ENCODE data around the gene ZBTB16.

The ZBTB16 gene

GRCh38 chr11:114185436-114185835 is 125.9 kb downstream of the ZBTB16 start:
- H2BK12ac ChIP-seq (ENCODE audit: low read length) = no peak overlapping the region
- peaks cover 9 to 37% of the 10 kb centered on the region in 2 donors for H3K9me3 ChIP-seq (replicated peaks in 1 of 2; ENCODE audit: control insufficient read depth in 2 of 2, insufficient read depth in 1 of 2, low read depth in 1 of 2, low read length in 2 of 2)
- WGBS, 2 donors (ENCODE audit: extremely low coverage in 2 of 2, insufficient read length in 2 of 2, insufficient replicate concordance in 1 of 2) = no CpG with 5 or more reads among the region's 6 CpGs
- peaks cover 7% of the 10 kb centered on the region for H3K79me1 ChIP-seq (ENCODE audit: low read depth, low read length)
- DNase-seq (ENCODE audit: low spot score) = no peak
- H3K4me2 ChIP-seq (ENCODE audit: insufficient read depth, low read length, poor library complexity, severe bottlenecking) = no peak overlapping the region
- no peak overlapping the region for H4K8ac ChIP-seq (ENCODE audit: low read depth, low read length)
- no peaks in the 10 kb centered on the region for H3K27me3 ChIP-seq (ENCODE audit: control insufficient read depth in 3 of 3, insufficient read depth in 3 of 3, low read depth in 1 of 3, low read length in 3 of 3)
- H2BK5ac ChIP-seq (ENCODE audit: low read length) = no peak overlapping the region
- H2AFZ ChIP-seq (ENCODE audit: low read length) = no peak overlapping the region
- H3K4me3 ChIP-seq (ENCODE audit: low read length in 2 of 2) = no peak overlapping the region
- no peak overlapping the region for H3K23ac ChIP-seq (ENCODE audit: low read depth, low read length, poor library complexity)
- no peak overlapping the region for H3K27ac ChIP-seq (replicated peaks; ENCODE audit: low read length)
- peaks cover 10 to 12% of the 10 kb centered on the region in 2 donors for H3K4me1 ChIP-seq (ENCODE audit: control insufficient read depth in 2 of 2, insufficient read depth in 1 of 2, low read depth in 1 of 2, low read length in 2 of 2)
- no peak overlapping the region for H2BK15ac ChIP-seq (ENCODE audit: low read length)
- H3K36me3 ChIP-seq (replicated peaks in 1 of 2; ENCODE audit: control insufficient read depth in 2 of 2, insufficient read depth in 2 of 2, low read length in 2 of 2) = peaks cover 17 to 44% of the 10 kb centered on the region in 2 donors
- H3K18ac ChIP-seq (ENCODE audit: low read length) = no peak overlapping the region
- H3K4ac ChIP-seq (ENCODE audit: low read length) = no peak overlapping the region
- no peak overlapping the region for H4K91ac ChIP-seq (ENCODE audit: low read depth, low read length, poor library complexity)
- H2AK5ac ChIP-seq (ENCODE audit: low read depth, low read length) = no peak overlapping the region
- H3K9ac ChIP-seq (ENCODE audit: low read depth, low read length, poor library complexity) = no peak overlapping the region
- H2BK120ac ChIP-seq (ENCODE audit: low read depth, low read length) = no peak overlapping the region
- H3K14ac ChIP-seq (ENCODE audit: low read length) = no peak overlapping the region

- H3K27me3 ChIP-seq (ENCODE audit: control insufficient read depth in 3 of 3, insufficient read depth in 3 of 3, low read depth in 1 of 3, low read length in 3 of 3) = no peaks in the 10 kb centered on the region
- H3K14ac ChIP-seq (ENCODE audit: low read length) = no peak overlapping the region
- H3K4me3 ChIP-seq (ENCODE audit: low read length in 2 of 2) = no peak overlapping the region
- no peak overlapping the region for H2AFZ ChIP-seq (ENCODE audit: low read length)
- no peak overlapping the region for H3K9ac ChIP-seq (ENCODE audit: low read depth, low read length, poor library complexity)
- H3K36me3 ChIP-seq (replicated peaks in 1 of 2; ENCODE audit: control insufficient read depth in 2 of 2, insufficient read depth in 2 of 2, low read length in 2 of 2) = peaks cover 25 to 60% of the 10 kb centered on the region in 2 donors
- no peak overlapping the region for H4K8ac ChIP-seq (ENCODE audit: low read depth, low read length)
- no peak overlapping the region for H4K91ac ChIP-seq (ENCODE audit: low read depth, low read length, poor library complexity)
- no peak overlapping the region for H2BK15ac ChIP-seq (ENCODE audit: low read length)
- no peak for DNase-seq (ENCODE audit: low spot score)
- H2BK120ac ChIP-seq (ENCODE audit: low read depth, low read length) = no peak overlapping the region
- no peak overlapping the region for H3K23ac ChIP-seq (ENCODE audit: low read depth, low read length, poor library complexity)
- peaks cover 10 to 12% of the 10 kb centered on the region in 2 donors for H3K4me1 ChIP-seq (ENCODE audit: control insufficient read depth in 2 of 2, insufficient read depth in 1 of 2, low read depth in 1 of 2, low read length in 2 of 2)
- no peak overlapping the region for H2BK5ac ChIP-seq (ENCODE audit: low read length)
- WGBS, 2 donors (ENCODE audit: extremely low coverage in 2 of 2, insufficient read length in 2 of 2, insufficient replicate concordance in 1 of 2) = no CpG with 5 or more reads among the region's 7 CpGs
- peaks cover 15 to 47% of the 10 kb centered on the region in 2 donors for H3K9me3 ChIP-seq (replicated peaks in 1 of 2; ENCODE audit: control insufficient read depth in 2 of 2, insufficient read depth in 1 of 2, low read depth in 1 of 2, low read length in 2 of 2)
- H3K4ac ChIP-seq (ENCODE audit: low read length) = no peak overlapping the region
- no peak overlapping the region for H3K4me2 ChIP-seq (ENCODE audit: insufficient read depth, low read length, poor library complexity, severe bottlenecking)
- H3K79me1 ChIP-seq (ENCODE audit: low read depth, low read length) = peaks cover 6% of the 10 kb centered on the region
- H3K18ac ChIP-seq (ENCODE audit: low read length) = no peak overlapping the region
- no peak overlapping the region for H2AK5ac ChIP-seq (ENCODE audit: low read depth, low read length)
- no peak overlapping the region for H3K27ac ChIP-seq (replicated peaks; ENCODE audit: low read length)
- H2BK12ac ChIP-seq (ENCODE audit: low read length) = no peak overlapping the region
Measured at GRCh38 chr11:114187173-114187572, 127.7 kb downstream of the ZBTB16 start.

- no peak overlapping the region for H2BK5ac ChIP-seq (ENCODE audit: low read length)
- H3K14ac ChIP-seq (ENCODE audit: low read length) = no peak overlapping the region
- no peak overlapping the region for H4K8ac ChIP-seq (ENCODE audit: low read depth, low read length)
- peaks cover 15 to 48% of the 10 kb centered on the region in 2 donors for H3K9me3 ChIP-seq (replicated peaks in 1 of 2; ENCODE audit: control insufficient read depth in 2 of 2, insufficient read depth in 1 of 2, low read depth in 1 of 2, low read length in 2 of 2)
- no peak overlapping the region for H2AFZ ChIP-seq (ENCODE audit: low read length)
- H3K79me1 ChIP-seq (ENCODE audit: low read depth, low read length) = peaks cover 6% of the 10 kb centered on the region
- no peak overlapping the region for H2BK15ac ChIP-seq (ENCODE audit: low read length)
- no peak overlapping the region for H3K4me2 ChIP-seq (ENCODE audit: insufficient read depth, low read length, poor library complexity, severe bottlenecking)
- no peak overlapping the region for H3K27ac ChIP-seq (replicated peaks; ENCODE audit: low read length)
- H3K4me3 ChIP-seq (ENCODE audit: low read length in 2 of 2) = no peak overlapping the region
- no peak for DNase-seq (ENCODE audit: low spot score)
- no peak overlapping the region for H4K91ac ChIP-seq (ENCODE audit: low read depth, low read length, poor library complexity)
- H3K4me1 ChIP-seq (ENCODE audit: control insufficient read depth in 2 of 2, insufficient read depth in 1 of 2, low read depth in 1 of 2, low read length in 2 of 2) = peaks cover 8 to 10% of the 10 kb centered on the region in 2 donors
- no peak overlapping the region for H2BK12ac ChIP-seq (ENCODE audit: low read length)
- H3K9ac ChIP-seq (ENCODE audit: low read depth, low read length, poor library complexity) = no peak overlapping the region
- no peak overlapping the region for H3K23ac ChIP-seq (ENCODE audit: low read depth, low read length, poor library complexity)
- no CpG with 5 or more reads among the region's 3 CpGs for WGBS, 2 donors (ENCODE audit: extremely low coverage in 2 of 2, insufficient read length in 2 of 2, insufficient replicate concordance in 1 of 2)
- no peak overlapping the region for H2AK5ac ChIP-seq (ENCODE audit: low read depth, low read length)
- peaks cover 25 to 63% of the 10 kb centered on the region in 2 donors for H3K36me3 ChIP-seq (replicated peaks in 1 of 2; ENCODE audit: control insufficient read depth in 2 of 2, insufficient read depth in 2 of 2, low read length in 2 of 2)
- no peak overlapping the region for H3K4ac ChIP-seq (ENCODE audit: low read length)
- H3K27me3 ChIP-seq (ENCODE audit: control insufficient read depth in 3 of 3, insufficient read depth in 3 of 3, low read depth in 1 of 3, low read length in 3 of 3) = no peaks in the 10 kb centered on the region
- H2BK120ac ChIP-seq (ENCODE audit: low read depth, low read length) = no peak overlapping the region
- H3K18ac ChIP-seq (ENCODE audit: low read length) = no peak overlapping the region
Measured at GRCh38 chr11:114188851-114189570, 129.5 kb downstream of the ZBTB16 start.

GRCh38 chr11:114190630-114191029 is 131.1 kb downstream of the ZBTB16 start:
- H3K79me1 ChIP-seq (ENCODE audit: low read depth, low read length) = peaks cover 4% of the 10 kb centered on the region
- H3K23ac ChIP-seq (ENCODE audit: low read depth, low read length, poor library complexity) = no peak overlapping the region
- no peak overlapping the region for H2BK120ac ChIP-seq (ENCODE audit: low read depth, low read length)
- H3K4me3 ChIP-seq (ENCODE audit: low read length in 2 of 2) = no peak overlapping the region
- H3K4ac ChIP-seq (ENCODE audit: low read length) = no peak overlapping the region
- peaks cover 10 to 16% of the 10 kb centered on the region in 2 donors for H3K4me1 ChIP-seq (ENCODE audit: control insufficient read depth in 2 of 2, insufficient read depth in 1 of 2, low read depth in 1 of 2, low read length in 2 of 2)
- H2BK12ac ChIP-seq (ENCODE audit: low read length) = no peak overlapping the region
- H3K14ac ChIP-seq (ENCODE audit: low read length) = no peak overlapping the region
- H2BK15ac ChIP-seq (ENCODE audit: low read length) = no peak overlapping the region
- no peaks in the 10 kb centered on the region for H3K27me3 ChIP-seq (ENCODE audit: control insufficient read depth in 3 of 3, insufficient read depth in 3 of 3, low read depth in 1 of 3, low read length in 3 of 3)
- H2AK5ac ChIP-seq (ENCODE audit: low read depth, low read length) = no peak overlapping the region
- no peak overlapping the region for H3K9ac ChIP-seq (ENCODE audit: low read depth, low read length, poor library complexity)
- no peak overlapping the region for H3K4me2 ChIP-seq (ENCODE audit: insufficient read depth, low read length, poor library complexity, severe bottlenecking)
- H3K18ac ChIP-seq (ENCODE audit: low read length) = no peak overlapping the region
- H4K91ac ChIP-seq (ENCODE audit: low read depth, low read length, poor library complexity) = no peak overlapping the region
- WGBS, 2 donors (ENCODE audit: extremely low coverage in 2 of 2, insufficient read length in 2 of 2, insufficient replicate concordance in 1 of 2) = no CpG with 5 or more reads among the region's 4 CpGs
- no peak overlapping the region for H4K8ac ChIP-seq (ENCODE audit: low read depth, low read length)
- H3K9me3 ChIP-seq (replicated peaks in 1 of 2; ENCODE audit: control insufficient read depth in 2 of 2, insufficient read depth in 1 of 2, low read depth in 1 of 2, low read length in 2 of 2) = peaks cover 15 to 48% of the 10 kb centered on the region in 2 donors
- peaks cover 25 to 63% of the 10 kb centered on the region in 2 donors for H3K36me3 ChIP-seq (replicated peaks in 1 of 2; ENCODE audit: control insufficient read depth in 2 of 2, insufficient read depth in 2 of 2, low read length in 2 of 2)
- DNase-seq (ENCODE audit: low spot score) = no peak
- no peak overlapping the region for H2BK5ac ChIP-seq (ENCODE audit: low read length)
- no peak overlapping the region for H3K27ac ChIP-seq (replicated peaks; ENCODE audit: low read length)
- no peak overlapping the region for H2AFZ ChIP-seq (ENCODE audit: low read length)

Data from neuronal stem cell (in vitro differentiated cells).